Astrocyte (in vitro differentiated cells and primary cell): ENCODE measurements around the gene RPL10. TPM values are rescaled to one million over a fixed set of nuclear protein-coding genes. Genes with fewer than 3 reads are reported as not detected.
A peak's percentile ranks its signal among the peaks of the same experiment; 100 is the strongest.

Experiments
- DNase-seq: peaks from one replicate; pipeline ENCODE4 v3.0.0-alpha.2; 2010; ENCODE audit warnings: low read depth
- FAIRE-seq: peaks from 2 replicates; lab custom pipeline; 2011; peaks lifted over from hg19 to GRCh38; lab: Jason Lieb, UNC
- H2AFZ ChIP-seq: 2 replicates; pipeline ENCODE4 v1.6.0; 2012; ENCODE audit warnings: low read depth, low read length, inconsistent platforms
- H3K27ac ChIP-seq: 2 replicates; pipeline ENCODE4 v1.5.1; 2011; ENCODE audit warnings: low read depth, low read length, inconsistent platforms
- H3K27me3 ChIP-seq: 2 replicates; pipeline ENCODE4 v1.6.0; 2011; ENCODE audit warnings: low read length, inconsistent platforms; ENCODE audit not compliant: insufficient read depth
- H3K36me3 ChIP-seq: 2 replicates; pipeline ENCODE4 v1.5.1; 2011; ENCODE audit warnings: low read length, inconsistent platforms; ENCODE audit not compliant: insufficient read depth
- H3K4me1 ChIP-seq: 2 replicates; pipeline ENCODE4 v1.5.1; 2011; ENCODE audit warnings: low read length, inconsistent platforms; ENCODE audit not compliant: insufficient read depth
- H3K4me2 ChIP-seq: 2 replicates; pipeline ENCODE4 v1.6.0; 2012; ENCODE audit warnings: low read length, inconsistent platforms
- H3K4me3 ChIP-seq: 2 replicates; pipeline ENCODE4 v1.5.1; 2011; ENCODE audit warnings: low read depth, mild to moderate bottlenecking, low read length, inconsistent platforms; ENCODE audit not compliant: insufficient read depth
- H3K79me2 ChIP-seq: 2 replicates; pipeline ENCODE4 v1.6.0; 2012; ENCODE audit warnings: mild to moderate bottlenecking, low read length, inconsistent platforms; ENCODE audit not compliant: insufficient read depth
- H3K9ac ChIP-seq: 2 replicates; pipeline ENCODE4 v1.6.0; 2012; ENCODE audit warnings: mild to moderate bottlenecking, low read length, inconsistent platforms
- H3K9me3 ChIP-seq: 2 replicates; pipeline ENCODE4 v1.5.1; 2012; ENCODE audit warnings: low read depth, mild to moderate bottlenecking, low read length, inconsistent platforms; ENCODE audit not compliant: insufficient read depth
- H4K20me1 ChIP-seq: 2 replicates; pipeline ENCODE4 v1.6.0; 2012; ENCODE audit warnings: low read length, inconsistent platforms; ENCODE audit not compliant: insufficient read depth
- H3K27ac Mint-ChIP-seq: one replicate; pipeline ENCODE4 v1.8.0; 2021; ENCODE audit warnings: mild to moderate bottlenecking, mixed read lengths; ENCODE audit not compliant: unreplicated experiment
- H3K27me3 Mint-ChIP-seq: one replicate; pipeline ENCODE4 v1.8.0; 2021; ENCODE audit warnings: low read depth, mixed read lengths; ENCODE audit not compliant: unreplicated experiment
- H3K36me3 Mint-ChIP-seq: one replicate; pipeline ENCODE4 v1.8.0; 2021; ENCODE audit warnings: low read depth, mixed read lengths; ENCODE audit not compliant: unreplicated experiment
- H3K4me1 Mint-ChIP-seq: one replicate; pipeline ENCODE4 v1.8.0; 2021; ENCODE audit warnings: low read depth, mixed read lengths; ENCODE audit not compliant: unreplicated experiment
- H3K4me3 Mint-ChIP-seq: one replicate; pipeline ENCODE4 v1.8.0; 2021; ENCODE audit warnings: mild to moderate bottlenecking, moderate library complexity, mixed read lengths; ENCODE audit not compliant: unreplicated experiment
- H3K9me3 Mint-ChIP-seq: one replicate; pipeline ENCODE4 v1.8.0; 2021; ENCODE audit warnings: mild to moderate bottlenecking, mixed read lengths; ENCODE audit not compliant: unreplicated experiment
- EZH2 ChIP-seq: IDR thresholded peaks from 2 replicates; pipeline ENCODE4 v1.6.1; 2012; ENCODE audit warnings: mild to moderate bottlenecking, low read length, inconsistent platforms; ENCODE audit not compliant: insufficient read depth
- total RNA-seq: library from RNA; stranded (reverse); gene quantifications from 2 replicates; pipeline ENCODE4 v1.2.1, GENCODE V29; 2021
- TF ChIP-seq, protein P1 (sequence below): IDR thresholded peaks from 2 replicates; pipeline ENCODE4 v1.5.1; 2011; ENCODE audit warnings: low read depth, mild to moderate bottlenecking, inconsistent platforms, low read length, moderate library complexity; ENCODE audit not compliant: insufficient read depth

RPL10 gene
- total RNA-seq, 1 donor from 2014 or later: 1,967 TPM

DNA sequence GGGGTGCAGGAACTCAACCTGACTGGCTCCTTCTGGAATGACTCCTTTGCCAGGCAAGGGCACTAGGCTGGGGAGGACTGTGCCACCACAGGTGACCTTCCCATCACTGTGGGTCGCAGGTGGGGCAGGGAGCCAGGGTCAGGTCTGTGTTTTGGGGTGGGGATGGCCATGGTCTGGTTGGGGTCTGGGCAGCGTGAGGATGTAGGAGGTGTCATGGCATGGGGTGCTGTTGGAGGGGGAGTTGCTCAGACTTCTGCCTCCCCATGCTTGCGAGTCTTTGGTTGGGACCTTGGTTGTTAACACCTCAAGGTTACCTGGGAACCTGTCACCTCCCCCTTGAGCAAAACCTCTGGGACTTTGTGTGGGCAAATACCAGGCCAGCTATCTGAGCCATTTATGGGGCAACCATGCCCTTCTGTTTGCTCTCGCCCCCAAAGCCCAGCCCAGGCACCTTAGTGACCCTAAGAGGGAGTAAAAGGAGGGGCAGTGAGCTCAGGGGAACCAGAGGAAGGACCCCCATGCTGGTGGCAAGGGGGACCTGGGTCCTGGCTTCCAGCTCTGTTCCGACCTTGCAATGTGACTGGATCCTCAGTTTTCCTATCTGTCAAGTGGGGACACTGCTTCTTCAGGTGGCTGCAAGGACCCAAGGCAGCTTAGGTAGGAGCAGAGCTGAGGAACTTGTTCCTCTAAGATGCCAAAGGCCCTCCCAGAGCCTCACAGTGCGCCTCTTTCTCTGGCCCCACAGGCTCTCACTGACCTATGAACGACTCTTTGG lies 36.4 kb downstream of the RPL10 start:
- no peak overlapping the region for H3K4me3 ChIP-seq
- H3K79me2 ChIP-seq: peaks cover 46% of the 10 kb centered on the region
- no peak overlapping the region for H3K4me2 ChIP-seq
- TF ChIP-seq, protein P1, sequence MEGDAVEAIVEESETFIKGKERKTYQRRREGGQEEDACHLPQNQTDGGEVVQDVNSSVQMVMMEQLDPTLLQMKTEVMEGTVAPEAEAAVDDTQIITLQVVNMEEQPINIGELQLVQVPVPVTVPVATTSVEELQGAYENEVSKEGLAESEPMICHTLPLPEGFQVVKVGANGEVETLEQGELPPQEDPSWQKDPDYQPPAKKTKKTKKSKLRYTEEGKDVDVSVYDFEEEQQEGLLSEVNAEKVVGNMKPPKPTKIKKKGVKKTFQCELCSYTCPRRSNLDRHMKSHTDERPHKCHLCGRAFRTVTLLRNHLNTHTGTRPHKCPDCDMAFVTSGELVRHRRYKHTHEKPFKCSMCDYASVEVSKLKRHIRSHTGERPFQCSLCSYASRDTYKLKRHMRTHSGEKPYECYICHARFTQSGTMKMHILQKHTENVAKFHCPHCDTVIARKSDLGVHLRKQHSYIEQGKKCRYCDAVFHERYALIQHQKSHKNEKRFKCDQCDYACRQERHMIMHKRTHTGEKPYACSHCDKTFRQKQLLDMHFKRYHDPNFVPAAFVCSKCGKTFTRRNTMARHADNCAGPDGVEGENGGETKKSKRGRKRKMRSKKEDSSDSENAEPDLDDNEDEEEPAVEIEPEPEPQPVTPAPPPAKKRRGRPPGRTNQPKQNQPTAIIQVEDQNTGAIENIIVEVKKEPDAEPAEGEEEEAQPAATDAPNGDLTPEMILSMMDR: no peak
- TF ChIP-seq EZH2: no peak
- Mint-ChIP-seq H3K27ac (no peak overlapping the region), H3K27me3 (no peaks in the 10 kb centered on the region), H3K9me3 (no peaks in the 10 kb centered on the region), H3K4me3 (no peak overlapping the region), H3K4me1 (peaks cover 10% of the 10 kb centered on the region), H3K36me3 (no peaks in the 10 kb centered on the region)
- FAIRE-seq (no peak), DNase-seq (no peak)
- no peak overlapping the region for H3K27ac ChIP-seq
- H3K27me3 ChIP-seq: no peaks in the 10 kb centered on the region
- no peaks in the 10 kb centered on the region for H3K36me3 ChIP-seq
- H3K9me3 ChIP-seq: no peaks in the 10 kb centered on the region
- no peak overlapping the region for H3K9ac ChIP-seq
- H3K4me1 ChIP-seq: peaks cover 7% of the 10 kb centered on the region
- peaks cover 34% of the 10 kb centered on the region for H4K20me1 ChIP-seq
- H2AFZ ChIP-seq: no peak overlapping the region

DNA sequence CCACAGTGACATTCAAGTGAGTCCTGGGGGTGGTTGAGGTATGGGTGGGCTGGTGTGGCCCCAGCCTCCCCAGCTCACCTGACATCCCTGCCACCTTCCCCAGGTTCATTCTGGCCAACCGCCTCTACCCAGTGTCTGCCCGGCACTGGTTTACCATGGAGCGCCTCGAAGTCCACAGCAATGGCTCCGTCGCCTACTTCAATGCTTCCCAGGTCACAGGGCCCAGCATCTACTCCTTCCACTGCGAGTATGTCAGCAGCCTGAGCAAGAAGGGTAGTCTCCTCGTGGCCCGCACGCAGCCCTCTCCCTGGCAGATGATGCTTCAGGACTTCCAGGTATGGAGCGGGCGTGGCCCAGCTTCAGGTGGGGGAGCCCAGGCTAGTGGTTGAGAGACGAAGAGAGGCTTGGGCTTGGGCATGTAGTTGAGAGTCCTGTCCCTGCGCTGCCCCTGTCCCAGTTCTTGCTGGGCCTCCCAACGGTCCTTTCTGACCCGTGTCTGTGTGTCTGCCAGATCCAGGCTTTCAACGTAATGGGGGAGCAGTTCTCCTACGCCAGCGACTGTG lies 37.1 kb downstream of the RPL10 start:
- Histone ChIP-seq H2AFZ (no peak overlapping the region), H3K9ac (no peak overlapping the region), H4K20me1 (peaks cover 36% of the 10 kb centered on the region), H3K36me3 (peaks cover under 1% of the 10 kb centered on the region), H3K9me3 (no peaks in the 10 kb centered on the region), H3K4me2 (no peak overlapping the region), H3K4me1 (peaks cover 7% of the 10 kb centered on the region), H3K4me3 (no peak overlapping the region), H3K27ac (no peak overlapping the region), H3K79me2 (peaks cover 47% of the 10 kb centered on the region), H3K27me3 (no peaks in the 10 kb centered on the region)
- Mint-ChIP-seq H3K4me1 (peaks cover 7% of the 10 kb centered on the region), H3K27me3 (no peaks in the 10 kb centered on the region), H3K4me3 (peak overlapping the region; percentile 34), H3K27ac (no peak overlapping the region), H3K9me3 (no peaks in the 10 kb centered on the region), H3K36me3 (no peaks in the 10 kb centered on the region)
- no peak for FAIRE-seq
- no peak for DNase-seq
- no peak for TF ChIP-seq EZH2

DNA sequence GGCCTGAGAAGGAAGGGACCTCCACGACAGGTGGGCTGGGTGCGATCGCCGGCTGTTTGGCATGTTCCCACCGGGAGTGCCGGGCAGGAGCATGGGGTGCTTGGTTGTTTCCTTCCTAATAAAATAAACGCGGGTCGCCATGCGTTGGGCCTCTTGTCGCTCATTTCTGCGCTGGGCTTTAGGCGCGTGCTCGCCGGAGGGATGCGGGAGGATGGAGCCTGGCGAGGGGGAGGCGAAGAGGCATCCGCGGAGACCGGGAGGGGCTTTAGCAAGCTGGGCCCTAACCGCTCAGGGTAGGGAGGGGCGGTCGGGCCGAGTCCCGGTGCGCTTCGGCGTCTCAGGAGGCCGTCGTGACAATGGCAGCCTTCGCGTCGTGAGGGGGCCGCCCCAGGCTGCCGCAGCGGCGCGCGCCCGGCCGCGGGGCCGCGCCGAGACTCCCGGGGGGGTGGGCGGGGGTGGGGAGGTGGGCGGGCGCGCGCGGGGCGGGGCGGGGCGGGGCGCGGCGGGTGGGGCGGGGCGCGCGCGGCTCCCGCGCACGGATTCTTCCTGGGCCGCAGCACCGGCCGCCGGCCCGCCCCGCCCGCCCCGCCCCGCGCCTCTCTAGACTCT lies 38.3 kb downstream of the RPL10 start:
- DNase-seq: no peak
- Mint-ChIP-seq H3K27ac (peak overlapping the region; percentile 89), H3K27me3 (no peaks in the 10 kb centered on the region), H3K4me3 (peak overlapping the region; percentile 66), H3K4me1 (no peaks in the 10 kb centered on the region), H3K36me3 (no peaks in the 10 kb centered on the region), H3K9me3 (no peaks in the 10 kb centered on the region)
- H4K20me1 ChIP-seq: peaks cover 39% of the 10 kb centered on the region
- H3K4me2 ChIP-seq: peak overlapping the region; percentile 94
- peak overlapping the region; percentile 17 for H3K4me3 ChIP-seq
- H2AFZ ChIP-seq: no peak overlapping the region
- H3K79me2 ChIP-seq: peaks cover 46% of the 10 kb centered on the region
- no peak for TF ChIP-seq EZH2
- TF ChIP-seq, protein P1: no peak
- H3K9ac ChIP-seq: peak overlapping the region; percentile 81
- H3K36me3 ChIP-seq: peaks cover 4% of the 10 kb centered on the region
- no peak for FAIRE-seq
- H3K9me3 ChIP-seq: no peaks in the 10 kb centered on the region
- peaks cover 7% of the 10 kb centered on the region for H3K4me1 ChIP-seq
- peak overlapping the region; percentile 63 for H3K27ac ChIP-seq
- H3K27me3 ChIP-seq: no peaks in the 10 kb centered on the region
